ENCODE measurements around the gene BDH1. TPM values are rescaled to one million over a fixed set of nuclear protein-coding genes. Genes with fewer than 3 reads are reported as not detected.

The BDH1 gene
- total and polyA plus RNA-seq, 2 experiments from 2014 or later, result 61.8 to 62.9 TPM

DNA sequence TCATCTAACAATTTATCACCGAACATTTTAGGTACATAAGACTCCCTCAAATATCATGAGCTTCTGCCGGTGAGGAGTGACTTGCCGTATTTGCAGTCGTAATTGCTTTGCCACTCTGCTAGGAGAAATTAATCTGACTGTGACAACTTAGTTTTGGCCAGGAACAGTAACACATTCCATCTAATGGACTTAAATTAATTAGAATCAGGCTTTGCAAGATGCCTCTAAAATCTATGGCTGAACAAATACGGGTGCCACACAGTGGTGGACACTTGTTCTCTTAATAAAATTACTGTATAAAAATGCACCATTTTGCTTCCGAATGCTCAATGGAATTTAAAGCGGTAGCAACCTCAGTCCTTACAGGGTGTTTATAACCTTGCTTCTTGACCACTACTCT is 27.6 kb upstream of the BDH1 start:
- Histone ChIP-seq H3K4me1 (ENCODE audit: insufficient read depth) (no peaks in the 10 kb centered on the region), H2AFZ (no peak overlapping the region), H3K27me3 (no peaks in the 10 kb centered on the region), H3K4me3 (no peak overlapping the region), H4K20me1 (ENCODE audit: insufficient read depth, poor library complexity, severe bottlenecking) (no peaks in the 10 kb centered on the region), H3K36me3 (replicated peaks; ENCODE audit: insufficient read depth, low read depth) (no peaks in the 10 kb centered on the region), H3K9me3 (ENCODE audit: low read depth) (no peaks in the 10 kb centered on the region), H3K9me2 (replicated peaks; ENCODE audit: insufficient read depth) (no peaks in the 10 kb centered on the region), H3K79me2 (no peaks in the 10 kb centered on the region), H3K4me2 (no peak overlapping the region), H3K27ac (no peak overlapping the region)
- DNase-seq (ENCODE audit: low spot score), result no peak
- no peak for TF ChIP-seq CTCF (IDR thresholded peaks at IDR 0.05; ENCODE audit: poor library complexity)
- no peak for TF ChIP-seq EZH2phosphoT487 (IDR thresholded peaks at IDR 0.05; ENCODE audit: low read depth, severe bottlenecking, unreplicated experiment)
- no peak for TF ChIP-seq EZH2 (IDR thresholded peaks at IDR 0.05; ENCODE audit: borderline replicate concordance)
- 92% methylated on average over 7 of the region's 7 CpGs for WGBS (ENCODE audit: low lambda C conversion rate, missing lambda C conversion rate)

DNA sequence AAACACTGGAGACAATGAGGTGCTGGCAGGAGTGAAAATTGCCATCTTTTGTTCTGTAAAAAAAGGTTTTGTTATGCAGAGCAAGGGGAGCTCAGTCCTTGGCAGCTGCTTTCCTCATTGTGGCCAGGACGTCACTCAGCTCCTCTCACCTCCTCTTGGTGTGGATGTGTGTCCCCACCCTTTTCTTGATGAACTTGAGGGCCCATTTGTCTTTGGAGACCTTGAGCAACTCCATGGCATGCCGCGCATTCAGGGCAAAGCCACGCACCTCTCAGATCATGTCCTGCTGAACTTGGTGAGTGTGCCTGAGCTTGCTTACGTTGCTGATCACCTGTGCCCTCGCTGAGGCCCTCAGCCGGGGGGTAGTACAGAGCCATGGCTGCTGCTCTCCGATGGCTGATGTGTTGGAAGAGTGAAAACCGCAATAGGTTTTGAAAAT is 24.5 kb upstream of the BDH1 start:
- Histone ChIP-seq H3K9me3 (ENCODE audit: low read depth) (no peaks in the 10 kb centered on the region), H3K27me3 (no peaks in the 10 kb centered on the region), H2AFZ (no peak overlapping the region), H3K9me2 (replicated peaks; ENCODE audit: insufficient read depth) (no peaks in the 10 kb centered on the region), H3K36me3 (replicated peaks; ENCODE audit: insufficient read depth, low read depth) (no peaks in the 10 kb centered on the region), H4K20me1 (ENCODE audit: insufficient read depth, poor library complexity, severe bottlenecking) (no peaks in the 10 kb centered on the region), H3K4me3 (no peak overlapping the region), H3K4me2 (no peak overlapping the region), H3K79me2 (no peaks in the 10 kb centered on the region), H3K27ac (no peak overlapping the region), H3K4me1 (ENCODE audit: insufficient read depth) (peaks cover 5% of the 10 kb centered on the region)
- 84% methylated on average over 9 of the region's 9 CpGs for WGBS (ENCODE audit: low lambda C conversion rate, missing lambda C conversion rate)
- TF ChIP-seq CTCF (IDR thresholded peaks at IDR 0.05; ENCODE audit: poor library complexity), result no peak
- no peak for TF ChIP-seq EZH2phosphoT487 (IDR thresholded peaks at IDR 0.05; ENCODE audit: low read depth, severe bottlenecking, unreplicated experiment)
- no peak for TF ChIP-seq EZH2 (IDR thresholded peaks at IDR 0.05; ENCODE audit: borderline replicate concordance)
- DNase-seq (ENCODE audit: low spot score), result no peak

- no peaks in the 10 kb centered on the region for H3K36me3 ChIP-seq (replicated peaks; ENCODE audit: insufficient read depth, low read depth)
- TF ChIP-seq CTCF (IDR thresholded peaks at IDR 0.05; ENCODE audit: poor library complexity) (no peak), EZH2 (IDR thresholded peaks at IDR 0.05; ENCODE audit: borderline replicate concordance) (no peak), EZH2phosphoT487 (IDR thresholded peaks at IDR 0.05; ENCODE audit: low read depth, severe bottlenecking, unreplicated experiment) (no peak)
- peaks cover 24% of the 10 kb centered on the region for H3K4me1 ChIP-seq (ENCODE audit: insufficient read depth)
- no peak overlapping the region for H3K4me2 ChIP-seq
- H3K27me3 ChIP-seq, result no peaks in the 10 kb centered on the region
- H3K9me3 ChIP-seq (ENCODE audit: low read depth), result no peaks in the 10 kb centered on the region
- no peak overlapping the region for H3K4me3 ChIP-seq
- no peak overlapping the region for H3K27ac ChIP-seq
- no peak overlapping the region for H2AFZ ChIP-seq
- DNase-seq (ENCODE audit: low spot score), result no peak
- WGBS (ENCODE audit: low lambda C conversion rate, missing lambda C conversion rate), result 92% methylated on average over 6 of the region's 6 CpGs
- no peaks in the 10 kb centered on the region for H3K9me2 ChIP-seq (replicated peaks; ENCODE audit: insufficient read depth)
- H3K79me2 ChIP-seq, result no peaks in the 10 kb centered on the region
- no peaks in the 10 kb centered on the region for H4K20me1 ChIP-seq (ENCODE audit: insufficient read depth, poor library complexity, severe bottlenecking)
Measured at GRCh38 chr3:197578376-197578775, 22.6 kb upstream of the BDH1 start.

All from hepatocyte (in vitro differentiated cells).